MM.1S (cell line): Measurements from ENCODE around the gene PTGIS.
"Not testable (repeated sequence)": the region's sequence is repeated elsewhere in the genome, so short reads cannot be mapped to it uniquely, and the experiment has no call there.

Source experiments
- DNase-seq: peaks from one replicate; pipeline ENCODE4 v3.0.0-alpha.2; 2015
- H2AFZ ChIP-seq: fragments of 300-600 bp; sonication (generic); 2 replicates; pipeline ENCODE4 v1.6.0; 2016; ENCODE audit warnings: antibody characterized with exemption, low read length
- H3F3A ChIP-seq: fragments of 300-600 bp; sonication (generic); 2 replicates; pipeline ENCODE4 v1.6.1; 2016; ENCODE audit warnings: mild to moderate bottlenecking, antibody characterized with exemption, low read length, moderate library complexity, mixed read lengths; ENCODE audit not compliant: insufficient read depth
- H3K27ac ChIP-seq: fragments of 300-600 bp; sonication (generic); 2 replicates; pipeline ENCODE4 v1.5.1; 2016; ENCODE audit warnings: mild to moderate bottlenecking, low read length
- H3K27me3 ChIP-seq: fragments of 300-600 bp; sonication (generic); replicated peaks from 2 replicates; pipeline ENCODE4 v1.6.0; 2016; ENCODE audit warnings: low read length; ENCODE audit not compliant: insufficient read depth
- H3K36me3 ChIP-seq: fragments of 300-600 bp; sonication (generic); replicated peaks from 2 replicates; pipeline ENCODE4 v1.6.1; 2016; ENCODE audit warnings: mild to moderate bottlenecking, low read length, mixed read lengths; ENCODE audit not compliant: insufficient read depth
- H3K4me1 ChIP-seq: fragments of 300-600 bp; sonication (generic); 2 replicates; pipeline ENCODE4 v1.6.1; 2016; ENCODE audit warnings: low read length, mixed read lengths
- H3K4me2 ChIP-seq: fragments of 300-600 bp; sonication (generic); 2 replicates; pipeline ENCODE4 v1.6.0; 2016; ENCODE audit warnings: low read depth, low read length
- H3K4me3 ChIP-seq: fragments of 300-600 bp; sonication (generic); 2 replicates; pipeline ENCODE4 v1.5.1; 2016; ENCODE audit warnings: low read length, mixed read lengths
- H3K79me2 ChIP-seq: fragments of 300-600 bp; sonication (generic); 2 replicates; pipeline ENCODE4 v1.6.1; 2016; ENCODE audit warnings: mixed run types, low read length, mixed read lengths
- H3K9ac ChIP-seq: fragments of 300-600 bp; sonication (generic); 2 replicates; pipeline ENCODE4 v1.6.1; 2016; ENCODE audit warnings: low read length, mixed read lengths
- H3K9me2 ChIP-seq: fragments of 300-600 bp; sonication (generic); replicated peaks from 2 replicates; pipeline ENCODE4 v1.6.1; 2016; ENCODE audit warnings: mild to moderate bottlenecking, low read length, mixed read lengths; ENCODE audit not compliant: insufficient read depth
- H3K9me3 ChIP-seq: fragments of 300-600 bp; sonication (generic); replicated peaks from 2 replicates; pipeline ENCODE4 v1.6.1; 2016; ENCODE audit warnings: mild to moderate bottlenecking, low read length, mixed read lengths; ENCODE audit not compliant: insufficient read depth
- H4K20me1 ChIP-seq: fragments of 300-600 bp; sonication (generic); 2 replicates; pipeline ENCODE4 v1.6.1; 2016; ENCODE audit warnings: mild to moderate bottlenecking, low read length, moderate library complexity, mixed read lengths; ENCODE audit not compliant: insufficient read depth
- CTCF ChIP-seq: fragments of 300-600 bp; sonication (generic); IDR thresholded peaks from 2 replicates; pipeline ENCODE4 v1.5.1; 2016; ENCODE audit warnings: antibody characterized with exemption, low read length, mixed read lengths
- EZH2 ChIP-seq: fragments of 300-600 bp; sonication (generic); optimal IDR thresholded peaks from 2 replicates; pipeline ENCODE3; 2017; ENCODE audit warnings: low read depth, mild to moderate bottlenecking, antibody characterized with exemption, low read length, mixed read lengths
- EZH2phosphoT487 ChIP-seq: fragments of 300-600 bp; sonication (generic); IDR thresholded peaks from 2 replicates; pipeline ENCODE4 v1.6.1; 2018; ENCODE audit warnings: antibody characterized with exemption, low read length

The PTGIS gene

GRCh38 chr20:49567421-49568277 lies at the start of gene PTGIS:
Gene PTGIS (minus strand): TSS chr20:49568137. CDS start chr20:49568116, 21 bp downstream.
- Histone ChIP-seq H4K20me1 (no peaks in the 10 kb centered on the region), H3K79me2 (no peaks in the 10 kb centered on the region), H3K9ac (no peak within 1 kb of the TSS), H3K4me3 (no peak within 1 kb of the TSS), H3K27ac (no peak within 1 kb of the TSS), H3K4me1 (no peaks in the 10 kb centered on the region), H3K4me2 (no peak within 1 kb of the TSS), H3F3A (no peaks in the 10 kb centered on the region), H3K9me3 (no peaks in the 10 kb centered on the region), H3K36me3 (no peaks in the 10 kb centered on the region), H3K9me2 (no peaks in the 10 kb centered on the region), H2AFZ (no peak within 1 kb of the TSS), H3K27me3 (peaks cover 27% of the 10 kb centered on the region; the same call in 1 of the 2 replicates)
- DNase-seq, result no peak
- TF ChIP-seq CTCF, result no peak
- no peak for TF ChIP-seq EZH2phosphoT487
- no peak for TF ChIP-seq EZH2

DNA sequence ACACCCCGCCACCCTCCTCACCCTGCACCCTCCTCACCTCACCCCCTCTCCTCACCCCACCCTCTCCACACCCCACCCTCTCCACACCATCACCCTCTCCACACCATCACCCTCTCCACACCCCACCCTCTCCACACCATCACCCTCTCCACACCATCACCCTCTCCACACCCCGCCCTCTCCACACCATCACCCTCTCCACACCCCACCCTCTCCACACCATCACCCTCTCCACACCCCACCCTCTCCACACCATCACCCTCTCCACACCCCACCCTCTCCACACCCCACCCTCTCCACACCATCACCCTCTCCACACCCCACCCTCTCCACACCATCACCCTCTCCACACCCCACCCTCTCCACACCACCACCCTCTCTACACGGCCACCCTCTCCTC lies 49.5 kb upstream of the PTGIS start:
- Histone ChIP-seq H3K4me1 (peaks cover 25% of the 10 kb centered on the region), H3F3A (peaks cover 21% of the 10 kb centered on the region), H3K27me3 (peaks cover 30% of the 10 kb centered on the region)
- not testable (repeated sequence) for H3K4me3 ChIP-seq, DNase-seq, H3K36me3 ChIP-seq, H3K9ac ChIP-seq, H3K9me3 ChIP-seq, H3K9me2 ChIP-seq, H3K27ac ChIP-seq, H4K20me1 ChIP-seq, H3K79me2 ChIP-seq, H2AFZ ChIP-seq, H3K4me2 ChIP-seq

DNA sequence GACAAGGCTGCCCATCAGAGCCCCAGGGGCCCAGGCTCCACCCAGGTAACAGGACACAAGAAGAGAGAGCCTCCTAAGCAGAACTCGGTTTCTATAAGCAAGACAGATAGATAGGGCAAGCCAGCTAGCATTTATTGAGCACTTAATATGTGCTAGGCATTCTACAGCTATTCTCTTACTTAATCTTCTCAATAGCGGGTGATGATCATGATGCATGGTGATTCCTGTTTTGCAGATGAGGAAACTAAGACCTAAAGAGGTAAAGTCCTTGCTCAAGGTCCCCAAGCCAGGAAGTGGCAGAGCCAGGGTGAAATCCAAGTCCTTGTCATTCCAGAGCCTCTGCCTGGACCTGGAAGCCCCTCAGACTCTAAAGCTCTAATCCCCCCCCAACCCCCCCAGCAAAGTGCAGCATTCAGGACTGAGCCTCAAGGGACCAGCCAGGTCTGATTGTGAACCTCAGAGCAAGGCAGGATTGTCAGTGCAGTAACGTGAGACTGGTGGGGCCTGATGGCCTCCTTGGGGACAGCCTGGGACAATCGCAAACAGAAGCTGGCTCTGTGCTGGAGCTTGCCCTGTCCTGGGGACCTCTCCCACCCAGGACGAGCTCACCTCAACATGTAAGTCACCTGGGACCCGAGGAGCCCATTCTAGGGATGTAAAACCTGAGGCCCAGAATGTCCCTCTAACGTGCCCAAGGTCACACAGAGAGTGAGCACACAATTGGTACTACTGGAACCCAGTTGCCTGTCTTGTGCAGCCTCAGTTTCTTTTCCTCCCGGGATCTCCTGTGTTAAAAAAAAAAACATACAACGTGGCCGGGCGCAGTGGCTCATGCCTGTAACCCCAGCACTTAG lies 48.4 kb upstream of the PTGIS start:
- H3K79me2 ChIP-seq, result no peaks in the 10 kb centered on the region
- peaks cover 18% of the 10 kb centered on the region for H3K4me1 ChIP-seq
- no peak overlapping the region for H3K9ac ChIP-seq
- no peaks in the 10 kb centered on the region for H3K9me2 ChIP-seq
- no peak overlapping the region for H3K4me2 ChIP-seq
- H3K27me3 ChIP-seq, result peaks cover 20% of the 10 kb centered on the region
- H2AFZ ChIP-seq, result no peak overlapping the region
- TF ChIP-seq EZH2 (no peak), EZH2phosphoT487 (no peak), CTCF (no peak)
- DNase-seq, result no peak
- H3K4me3 ChIP-seq, result no peak overlapping the region
- no peak overlapping the region for H3K27ac ChIP-seq
- no peaks in the 10 kb centered on the region for H4K20me1 ChIP-seq
- peaks cover 17% of the 10 kb centered on the region for H3F3A ChIP-seq
- H3K36me3 ChIP-seq, result no peaks in the 10 kb centered on the region
- H3K9me3 ChIP-seq, result no peaks in the 10 kb centered on the region
